Glutamatergic neuron (in vitro differentiated cells): Measurements from ENCODE around the gene GM2A. TPM values are rescaled to one million over a fixed set of nuclear protein-coding genes. Genes with fewer than 3 reads are reported as not detected.

Experiments used
- DNase-seq: peaks from one replicate; pipeline ENCODE4 v3.0.0; 2022
- H3K27ac Mint-ChIP-seq: one replicate; pipeline ENCODE4 v1.8.0; 2020; ENCODE audit warnings: mild to moderate bottlenecking, mixed read lengths, inconsistent platforms; ENCODE audit not compliant: unreplicated experiment
- H3K27me3 Mint-ChIP-seq: one replicate; pipeline ENCODE4 v1.8.0; 2020; ENCODE audit warnings: mild to moderate bottlenecking, moderate library complexity, mixed read lengths, inconsistent platforms; ENCODE audit not compliant: unreplicated experiment
- H3K36me3 Mint-ChIP-seq: one replicate; pipeline ENCODE4 v1.8.0; 2020; ENCODE audit warnings: mild to moderate bottlenecking, mixed read lengths, inconsistent platforms; ENCODE audit not compliant: unreplicated experiment
- H3K4me1 Mint-ChIP-seq: one replicate; pipeline ENCODE4 v1.8.0; 2020; ENCODE audit warnings: mild to moderate bottlenecking, low read depth, mixed read lengths, inconsistent platforms; ENCODE audit not compliant: unreplicated experiment
- H3K4me3 Mint-ChIP-seq: one replicate; pipeline ENCODE4 v1.8.0; 2020; ENCODE audit warnings: mild to moderate bottlenecking, mixed read lengths, inconsistent platforms; ENCODE audit not compliant: unreplicated experiment
- H3K9me3 Mint-ChIP-seq: one replicate; pipeline ENCODE4 v1.8.0; 2020; ENCODE audit warnings: mild to moderate bottlenecking, moderate library complexity, mixed read lengths, inconsistent platforms; ENCODE audit not compliant: unreplicated experiment
- total RNA-seq: library from RNA; stranded (reverse); fragmentation: NEBNext Ultra II Directional; extraction: Animal tissue kit (Norgen Biotek cat#: 25700); gene quantifications from one replicate; pipeline ENCODE4 v1.2.1, GENCODE V29; 2021; ENCODE audit not compliant: unreplicated experiment
- TF ChIP-seq, protein P1 (sequence below): fragments of 200-600 bp; sonication (generic); IDR thresholded peaks from one replicate; pipeline ENCODE4 v1.5.0; 2021; ENCODE audit not compliant: partially characterized antibody, unreplicated experiment

Gene GM2A
- total RNA-seq, 1 donor from 2014 or later: 13.7 TPM

GRCh38 chr5:151293624-151294023 lies 40.6 kb downstream of the GM2A start:
- Mint-ChIP-seq H3K4me1 (no peaks in the 10 kb centered on the region), H3K36me3 (no peaks in the 10 kb centered on the region), H3K27me3 (peaks cover 7% of the 10 kb centered on the region), H3K9me3 (no peaks in the 10 kb centered on the region), H3K4me3 (no peak overlapping the region), H3K27ac (no peak overlapping the region)
- TF ChIP-seq, protein P1, sequence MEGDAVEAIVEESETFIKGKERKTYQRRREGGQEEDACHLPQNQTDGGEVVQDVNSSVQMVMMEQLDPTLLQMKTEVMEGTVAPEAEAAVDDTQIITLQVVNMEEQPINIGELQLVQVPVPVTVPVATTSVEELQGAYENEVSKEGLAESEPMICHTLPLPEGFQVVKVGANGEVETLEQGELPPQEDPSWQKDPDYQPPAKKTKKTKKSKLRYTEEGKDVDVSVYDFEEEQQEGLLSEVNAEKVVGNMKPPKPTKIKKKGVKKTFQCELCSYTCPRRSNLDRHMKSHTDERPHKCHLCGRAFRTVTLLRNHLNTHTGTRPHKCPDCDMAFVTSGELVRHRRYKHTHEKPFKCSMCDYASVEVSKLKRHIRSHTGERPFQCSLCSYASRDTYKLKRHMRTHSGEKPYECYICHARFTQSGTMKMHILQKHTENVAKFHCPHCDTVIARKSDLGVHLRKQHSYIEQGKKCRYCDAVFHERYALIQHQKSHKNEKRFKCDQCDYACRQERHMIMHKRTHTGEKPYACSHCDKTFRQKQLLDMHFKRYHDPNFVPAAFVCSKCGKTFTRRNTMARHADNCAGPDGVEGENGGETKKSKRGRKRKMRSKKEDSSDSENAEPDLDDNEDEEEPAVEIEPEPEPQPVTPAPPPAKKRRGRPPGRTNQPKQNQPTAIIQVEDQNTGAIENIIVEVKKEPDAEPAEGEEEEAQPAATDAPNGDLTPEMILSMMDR: no peak
- DNase-seq: no peak

DNA sequence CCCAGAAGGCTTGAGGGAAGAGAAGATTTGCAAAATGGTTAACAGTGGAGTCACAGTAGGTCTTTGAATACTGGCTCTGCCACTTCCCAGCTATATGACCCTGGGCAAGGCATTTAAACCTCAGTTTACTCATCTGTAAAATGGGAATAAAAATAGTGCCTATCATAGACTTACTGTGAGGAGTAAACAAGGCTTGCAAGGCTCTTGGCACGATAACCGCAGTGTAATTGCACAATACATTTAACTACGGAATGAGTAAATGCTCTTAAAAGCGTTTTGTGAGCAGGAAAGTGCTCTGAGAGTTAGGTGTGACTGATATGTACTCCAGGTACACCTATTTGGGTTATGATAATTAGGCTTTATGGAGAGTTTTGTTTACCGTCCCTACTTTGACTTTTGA lies 42.2 kb downstream of the GM2A start:
- Mint-ChIP-seq H3K27ac (no peak overlapping the region), H3K36me3 (no peaks in the 10 kb centered on the region), H3K9me3 (no peaks in the 10 kb centered on the region), H3K4me1 (no peaks in the 10 kb centered on the region), H3K27me3 (peaks cover 7% of the 10 kb centered on the region), H3K4me3 (no peak overlapping the region)
- TF ChIP-seq, protein P1: no peak
- DNase-seq: no peak

DNA sequence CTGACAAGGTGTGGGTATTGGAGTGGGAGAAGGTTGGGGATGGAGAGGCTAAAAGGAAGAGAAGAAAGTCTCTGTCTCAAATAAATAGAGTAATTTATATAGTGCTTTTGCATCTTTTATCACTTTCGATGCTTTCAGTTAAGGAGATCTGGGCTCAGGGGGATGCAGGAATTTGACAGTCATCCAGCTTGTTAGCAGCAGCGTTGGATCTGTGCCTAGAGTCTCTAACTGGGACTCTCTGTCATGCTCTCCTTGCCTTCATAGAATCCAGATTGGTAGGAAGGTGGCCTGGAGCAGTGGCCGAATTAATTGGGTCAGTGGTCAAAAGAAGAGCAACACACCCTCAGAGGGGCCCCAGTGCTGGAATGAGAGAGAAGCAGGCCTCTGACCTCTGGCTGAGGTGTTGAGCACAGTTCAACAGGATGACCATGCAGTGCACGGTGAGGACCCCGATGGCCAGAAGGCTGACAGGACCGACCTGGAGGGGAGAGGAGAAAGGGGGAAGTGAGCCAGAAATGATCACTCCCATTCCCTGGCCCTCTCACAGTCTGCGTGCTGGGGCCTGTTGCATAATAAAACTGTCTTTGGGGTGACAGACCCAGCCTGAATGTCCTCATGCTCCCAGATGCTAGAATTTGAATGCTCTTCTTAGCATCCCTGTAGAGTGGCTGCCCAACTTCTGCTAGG lies 42.9 kb downstream of the GM2A start:
- no peaks in the 10 kb centered on the region for H3K9me3 Mint-ChIP-seq

GRCh38 chr5:151296478-151296830 lies 43.5 kb downstream of the GM2A start:
- Mint-ChIP-seq H3K27ac (no peak overlapping the region), H3K4me1 (no peaks in the 10 kb centered on the region), H3K27me3 (peaks cover 7% of the 10 kb centered on the region), H3K9me3 (no peaks in the 10 kb centered on the region), H3K36me3 (no peaks in the 10 kb centered on the region), H3K4me3 (no peak overlapping the region)
- no peak for DNase-seq
- TF ChIP-seq, protein P1: no peak

More for the DNA sequence above, 42.9 kb downstream of the GM2A start:
- H3K36me3 Mint-ChIP-seq: no peaks in the 10 kb centered on the region
- H3K4me1 Mint-ChIP-seq: no peaks in the 10 kb centered on the region
- TF ChIP-seq, protein P1: no peak
- no peak for DNase-seq
- no peak overlapping the region for H3K27ac Mint-ChIP-seq
- H3K4me3 Mint-ChIP-seq: no peak overlapping the region
- peaks cover 7% of the 10 kb centered on the region for H3K27me3 Mint-ChIP-seq

GRCh38 chr5:151296974-151297373 lies 44.0 kb downstream of the GM2A start:
- Mint-ChIP-seq H3K36me3 (no peaks in the 10 kb centered on the region), H3K4me1 (no peaks in the 10 kb centered on the region), H3K9me3 (no peaks in the 10 kb centered on the region), H3K4me3 (no peak overlapping the region), H3K27ac (no peak overlapping the region), H3K27me3 (peaks cover 7% of the 10 kb centered on the region)
- TF ChIP-seq, protein P1: no peak
- DNase-seq: no peak
